Loucy (cell line): ENCODE measurements around the gene TMSB10.

Source experiments
- CTCF ChIP-seq: fragments of 200-600 bp; sonication (generic); conservative IDR thresholded peaks from 2 replicates; pipeline ENCODE4 v1.5.1; 2014; ENCODE audit warnings: mild to moderate bottlenecking, antibody characterized with exemption, low read length
- EZH2phosphoT487 ChIP-seq: fragments of 200-600 bp; IDR thresholded peaks from 2 replicates; pipeline ENCODE4 v1.6.1; 2018; ENCODE audit warnings: antibody characterized with exemption, mild to moderate bottlenecking, moderate library complexity, borderline replicate concordance

- TF ChIP-seq CTCF: no peak
- no peak for TF ChIP-seq EZH2phosphoT487
Measured at GRCh38 chr2:84919885-84920580, 14.6 kb downstream of the TMSB10 start.
